Effector memory CD4-positive, alpha-beta T cell (primary cell): ENCODE measurements around the gene FSTL4.

Experiments
- DNase-seq, 3 donors: peaks; one replicate each; pipeline ENCODE4 v3.0.0-alpha.2; 2020
- H3K27ac ChIP-seq: 2 replicates; pipeline ENCODE4 v1.7.0; 2013; ENCODE audit warnings: mild to moderate bottlenecking, low read length, moderate library complexity; ENCODE audit not compliant: insufficient read depth, poor library complexity, severe bottlenecking
- H3K27me3 ChIP-seq: replicated peaks from 2 replicates; pipeline ENCODE4 v1.7.0; 2013; ENCODE audit warnings: mild to moderate bottlenecking, low read length; ENCODE audit not compliant: insufficient read depth, control insufficient read depth, poor library complexity, severe bottlenecking
- H3K36me3 ChIP-seq: 2 replicates; pipeline ENCODE4 v1.7.0; 2013; ENCODE audit warnings: mild to moderate bottlenecking, low read length, moderate library complexity; ENCODE audit not compliant: control insufficient read depth, insufficient read depth
- H3K4me1 ChIP-seq: 2 replicates; pipeline ENCODE4 v1.7.0; 2013; ENCODE audit warnings: low read length, mild to moderate bottlenecking; ENCODE audit not compliant: control insufficient read depth, insufficient read depth, poor library complexity, severe bottlenecking
- H3K4me3 ChIP-seq: 2 replicates; pipeline ENCODE4 v1.7.0; 2013; ENCODE audit warnings: low read length, low read depth, mild to moderate bottlenecking; ENCODE audit not compliant: insufficient read depth, poor library complexity, severe bottlenecking
- H3K9me3 ChIP-seq: 2 replicates; pipeline ENCODE4 v1.7.0; 2013; ENCODE audit warnings: mild to moderate bottlenecking, low read length, moderate library complexity; ENCODE audit not compliant: control insufficient read depth

The FSTL4 gene

GRCh38 chr5:133405275-133406034 is 206.9 kb downstream of the FSTL4 start:
- no peak for DNase-seq
- H3K4me3 ChIP-seq, result no peak overlapping the region
- no peaks in the 10 kb centered on the region for H3K36me3 ChIP-seq
- H3K9me3 ChIP-seq, result no peaks in the 10 kb centered on the region
- H3K27me3 ChIP-seq, result no peaks in the 10 kb centered on the region
- no peak overlapping the region for H3K27ac ChIP-seq
- no peaks in the 10 kb centered on the region for H3K4me1 ChIP-seq

- no peak overlapping the region for H3K27ac ChIP-seq
- no peak overlapping the region for H3K4me3 ChIP-seq
- no peaks in the 10 kb centered on the region for H3K27me3 ChIP-seq
- H3K9me3 ChIP-seq, result no peaks in the 10 kb centered on the region
- no peaks in the 10 kb centered on the region for H3K36me3 ChIP-seq
- no peak for DNase-seq
- no peaks in the 10 kb centered on the region for H3K4me1 ChIP-seq
Observed at GRCh38 chr5:133404724-133405123, 207.6 kb downstream of the FSTL4 start.

- Histone ChIP-seq H3K36me3 (no peaks in the 10 kb centered on the region), H3K27me3 (no peaks in the 10 kb centered on the region), H3K27ac (no peak overlapping the region), H3K4me1 (no peaks in the 10 kb centered on the region), H3K9me3 (no peaks in the 10 kb centered on the region), H3K4me3 (no peak overlapping the region)
- DNase-seq, result no peak
Observed at GRCh38 chr5:133403741-133404364, 208.5 kb downstream of the FSTL4 start.

GRCh38 chr5:133402775-133403174 is 209.6 kb downstream of the FSTL4 start:
- no peak for DNase-seq
- no peaks in the 10 kb centered on the region for H3K27me3 ChIP-seq
- no peaks in the 10 kb centered on the region for H3K4me1 ChIP-seq
- no peaks in the 10 kb centered on the region for H3K9me3 ChIP-seq
- no peak overlapping the region for H3K4me3 ChIP-seq
- no peaks in the 10 kb centered on the region for H3K36me3 ChIP-seq
- no peak overlapping the region for H3K27ac ChIP-seq

- H3K4me1 ChIP-seq, result no peaks in the 10 kb centered on the region
- no peaks in the 10 kb centered on the region for H3K9me3 ChIP-seq
- no peak overlapping the region for H3K4me3 ChIP-seq
- no peaks in the 10 kb centered on the region for H3K36me3 ChIP-seq
- H3K27me3 ChIP-seq, result no peaks in the 10 kb centered on the region
- no peak overlapping the region for H3K27ac ChIP-seq
- no peak for DNase-seq
Observed at GRCh38 chr5:133401731-133402347, 210.5 kb downstream of the FSTL4 start.

GRCh38 chr5:133400831-133401351 is 211.4 kb downstream of the FSTL4 start:
- DNase-seq, result no peak
- no peak overlapping the region for H3K4me3 ChIP-seq

GRCh38 chr5:133400120-133400519 is 212.2 kb downstream of the FSTL4 start:
- Histone ChIP-seq H3K9me3 (no peaks in the 10 kb centered on the region), H3K4me1 (no peaks in the 10 kb centered on the region), H3K27me3 (no peaks in the 10 kb centered on the region), H3K4me3 (no peak overlapping the region), H3K36me3 (no peaks in the 10 kb centered on the region), H3K27ac (no peak overlapping the region)
- DNase-seq, result no peak

More at GRCh38 chr5:133400831-133401351, 211.4 kb downstream of the FSTL4 start:
- Histone ChIP-seq H3K9me3 (no peaks in the 10 kb centered on the region), H3K27me3 (no peaks in the 10 kb centered on the region), H3K36me3 (no peaks in the 10 kb centered on the region), H3K27ac (no peak overlapping the region), H3K4me1 (no peaks in the 10 kb centered on the region)

GRCh38 chr5:133399247-133399891 is 213.0 kb downstream of the FSTL4 start:
- H3K27ac ChIP-seq, result no peak overlapping the region
- H3K27me3 ChIP-seq, result no peaks in the 10 kb centered on the region
- H3K9me3 ChIP-seq, result no peaks in the 10 kb centered on the region
- H3K36me3 ChIP-seq, result no peaks in the 10 kb centered on the region
- H3K4me1 ChIP-seq, result no peaks in the 10 kb centered on the region
- no peak overlapping the region for H3K4me3 ChIP-seq
- no peak for DNase-seq

- H3K9me3 ChIP-seq, result no peaks in the 10 kb centered on the region
- DNase-seq, result no peak
Observed at GRCh38 chr5:133398646-133399101, 213.7 kb downstream of the FSTL4 start.

More at GRCh38 chr5:133398646-133399101, 213.7 kb downstream of the FSTL4 start:
- Histone ChIP-seq H3K36me3 (no peaks in the 10 kb centered on the region), H3K4me1 (no peaks in the 10 kb centered on the region), H3K27ac (no peak overlapping the region), H3K27me3 (no peaks in the 10 kb centered on the region), H3K4me3 (no peak overlapping the region)
